ENCODE results near the gene ADAMTSL1.

The ADAMTSL1 gene

DNA sequence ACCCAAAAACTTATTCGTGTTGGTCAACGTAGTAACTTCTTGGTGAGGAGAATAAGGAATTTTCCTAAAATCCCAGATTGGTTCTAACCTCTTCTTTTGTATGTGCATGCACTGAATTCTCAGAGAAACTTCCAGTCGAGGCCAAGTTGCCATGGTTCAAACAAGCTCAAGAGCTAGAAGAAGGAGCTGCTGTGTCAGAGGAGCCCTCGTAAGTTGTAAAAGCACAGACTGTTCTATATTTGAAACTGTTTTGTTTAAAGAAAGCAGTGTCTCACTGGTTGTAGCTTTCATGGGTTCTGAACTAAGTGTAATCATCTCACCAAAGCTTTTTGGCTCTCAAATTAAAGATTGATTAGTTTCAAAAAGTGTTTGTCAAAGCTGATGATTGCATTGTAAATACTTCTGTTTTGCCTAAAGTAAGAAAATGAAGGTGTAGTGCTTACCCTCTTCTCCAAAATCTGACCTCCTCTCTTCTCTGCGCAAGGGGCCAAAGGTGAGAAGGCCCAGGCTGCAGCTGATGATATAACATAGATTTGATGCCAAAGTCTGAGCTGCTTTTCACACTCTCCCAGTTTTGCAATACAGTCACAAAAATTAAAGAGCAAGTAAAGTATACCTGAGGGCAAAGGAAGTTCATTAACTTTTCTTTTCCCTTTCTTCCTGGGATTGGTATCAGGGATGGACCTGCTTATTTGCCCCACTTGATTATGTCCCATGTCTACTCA, 210.8 kb downstream of the ADAMTSL1 start:
- DNase-seq (ENCODE audit: extremely low spot score): no peak
- TF ChIP-seq FOXM1 (IDR thresholded peaks at IDR 0.05; ENCODE audit: borderline replicate concordance) (no peak), ELF4 (IDR thresholded peaks at IDR 0.05) (no peak), SP1 (IDR thresholded peaks at IDR 0.05) (no peak), CTBP1 (IDR thresholded peaks at IDR 0.05; ENCODE audit: borderline replicate concordance) (no peak), LEF1 (IDR thresholded peaks at IDR 0.05; ENCODE audit: borderline replicate concordance) (no peak), FOXA1 (IDR thresholded peaks at IDR 0.05) (no peak), ZNF384 (IDR thresholded peaks at IDR 0.05) (no peak), FOXK2 (IDR thresholded peaks at IDR 0.05) (no peak), NFRKB (IDR thresholded peaks at IDR 0.05) (no peak), ARNT (IDR thresholded peaks at IDR 0.05) (no peak), L3MBTL2 (conservative IDR thresholded peaks at IDR 0.05) (no peak)
- TF ChIP-seq, protein P1, sequence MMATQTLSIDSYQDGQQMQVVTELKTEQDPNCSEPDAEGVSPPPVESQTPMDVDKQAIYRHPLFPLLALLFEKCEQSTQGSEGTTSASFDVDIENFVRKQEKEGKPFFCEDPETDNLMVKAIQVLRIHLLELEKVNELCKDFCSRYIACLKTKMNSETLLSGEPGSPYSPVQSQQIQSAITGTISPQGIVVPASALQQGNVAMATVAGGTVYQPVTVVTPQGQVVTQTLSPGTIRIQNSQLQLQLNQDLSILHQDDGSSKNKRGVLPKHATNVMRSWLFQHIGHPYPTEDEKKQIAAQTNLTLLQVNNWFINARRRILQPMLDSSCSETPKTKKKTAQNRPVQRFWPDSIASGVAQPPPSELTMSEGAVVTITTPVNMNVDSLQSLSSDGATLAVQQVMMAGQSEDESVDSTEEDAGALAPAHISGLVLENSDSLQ (IDR thresholded peaks at IDR 0.05): no peak
- ChIA-PET CTCF (no interaction called here), POLR2A (no interaction called here)

DNA sequence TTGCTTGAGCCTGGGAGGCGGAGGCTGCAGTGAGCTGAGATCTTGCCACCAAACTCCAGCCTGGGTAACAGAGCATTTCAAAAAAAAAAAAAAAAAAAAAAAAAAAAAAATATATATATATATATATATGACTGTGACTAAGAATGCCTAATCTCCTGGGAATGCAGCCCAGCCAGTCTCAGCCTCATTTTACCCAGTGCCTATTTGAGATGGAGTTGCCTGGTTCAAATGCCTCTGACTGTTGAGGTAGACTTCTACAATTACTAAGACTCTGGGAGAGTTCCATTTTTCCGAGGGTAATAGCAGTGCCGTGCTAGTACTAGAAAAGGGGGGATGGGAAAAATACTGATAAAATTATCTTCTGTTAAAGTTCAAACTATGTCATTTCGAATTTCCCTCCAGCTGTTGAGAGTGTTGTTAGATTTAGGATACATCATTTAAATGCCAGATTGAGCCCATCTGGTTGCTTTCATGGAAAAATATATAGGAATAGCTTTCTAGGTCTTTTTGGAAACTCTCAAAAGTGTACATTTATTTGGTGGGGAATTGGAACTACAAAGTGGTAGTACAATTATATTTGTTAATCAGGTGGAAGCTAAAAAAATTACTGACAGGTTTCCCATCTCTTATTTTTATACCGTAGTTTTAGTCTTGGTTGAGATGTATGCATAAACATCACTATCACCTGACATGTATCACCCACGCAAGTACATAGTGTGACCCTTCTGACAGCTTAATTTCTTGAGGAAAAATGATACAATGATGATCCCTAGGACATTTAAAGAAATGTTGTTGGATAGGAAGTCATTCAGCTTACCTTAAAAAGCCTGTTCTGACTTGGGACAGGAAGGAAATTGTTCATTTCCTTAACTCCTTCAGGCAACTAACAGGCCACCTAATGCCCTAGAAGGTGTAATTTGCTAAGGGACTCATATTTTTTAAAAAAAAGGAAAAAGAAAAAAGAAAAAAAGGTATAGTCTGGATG, 214.9 kb downstream of the ADAMTSL1 start:
- no peak for DNase-seq (ENCODE audit: extremely low spot score)
- no peak for TF ChIP-seq FOXK2 (IDR thresholded peaks at IDR 0.05)
- no peak for TF ChIP-seq SP1 (IDR thresholded peaks at IDR 0.05)
- TF ChIP-seq L3MBTL2 (conservative IDR thresholded peaks at IDR 0.05): no peak
- TF ChIP-seq ELF4 (IDR thresholded peaks at IDR 0.05): no peak
- no peak for TF ChIP-seq ZNF384 (IDR thresholded peaks at IDR 0.05)
- no peak for TF ChIP-seq TARDBP (IDR thresholded peaks at IDR 0.05)
- no peak for TF ChIP-seq FOXA1 (IDR thresholded peaks at IDR 0.05)
- TF ChIP-seq HDGF (IDR thresholded peaks at IDR 0.05; ENCODE audit: borderline replicate concordance): no peak
- no peak for TF ChIP-seq LEF1 (IDR thresholded peaks at IDR 0.05; ENCODE audit: borderline replicate concordance)
- no peak for TF ChIP-seq CTBP1 (IDR thresholded peaks at IDR 0.05; ENCODE audit: borderline replicate concordance)
- TF ChIP-seq ARNT (IDR thresholded peaks at IDR 0.05): no peak
- TF ChIP-seq FOXM1 (IDR thresholded peaks at IDR 0.05; ENCODE audit: borderline replicate concordance): no peak
- TF ChIP-seq, protein P1 (IDR thresholded peaks at IDR 0.05): no peak
- CTCF ChIA-PET: no interaction called here
- POLR2A ChIA-PET: no interaction called here

DNA sequence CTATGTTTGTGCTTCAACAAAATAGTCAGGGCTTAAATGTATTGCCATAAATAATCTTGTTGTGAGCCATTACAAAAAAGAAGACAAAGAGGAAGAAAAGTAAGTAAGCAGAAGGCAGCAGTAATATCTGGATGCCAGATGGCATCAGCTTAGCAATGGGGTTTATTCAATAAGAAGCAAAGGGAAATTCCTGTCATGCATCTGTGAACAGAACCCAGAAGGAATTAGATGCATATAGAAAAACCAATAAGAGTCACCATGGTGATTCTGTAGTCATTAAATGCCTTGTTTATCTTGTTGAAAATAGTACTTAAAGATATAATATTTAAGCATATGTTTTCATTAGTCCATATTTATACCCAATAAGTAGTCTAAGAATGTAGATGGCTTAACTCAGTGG, 216.0 kb downstream of the ADAMTSL1 start:
- no peak for TF ChIP-seq NFRKB (IDR thresholded peaks at IDR 0.05)
- ChIA-PET CTCF (no interaction called here), POLR2A (no interaction called here)
- DNase-seq (ENCODE audit: extremely low spot score): no peak

DNA sequence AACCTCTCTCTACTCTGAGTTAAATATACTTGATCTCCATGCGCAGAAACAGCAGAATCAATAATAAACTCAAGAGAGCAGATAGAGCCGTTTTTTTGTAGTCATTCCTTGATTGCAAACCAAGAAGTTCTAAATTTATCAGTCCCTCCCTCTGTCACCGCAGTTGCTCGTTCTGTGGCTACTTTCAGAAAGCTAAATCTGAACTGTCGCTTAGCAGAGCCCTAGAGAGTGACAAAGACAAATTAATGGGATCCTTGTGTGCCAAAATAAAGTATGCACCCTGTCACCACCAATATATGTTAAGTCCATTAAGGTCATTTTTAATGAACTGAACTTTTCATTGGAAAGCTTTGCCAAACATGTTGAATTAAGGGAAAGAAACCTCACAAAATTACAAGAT, 218.3 kb downstream of the ADAMTSL1 start:
- TF ChIP-seq BHLHE40 (IDR thresholded peaks at IDR 0.05; ENCODE audit: borderline replicate concordance) (no peak), HDGF (IDR thresholded peaks at IDR 0.05; ENCODE audit: borderline replicate concordance) (no peak), SUZ12 (IDR thresholded peaks at IDR 0.05) (no peak)
- TF ChIP-seq, protein P1 (IDR thresholded peaks at IDR 0.05): no peak
- ChIA-PET CTCF (no interaction called here), POLR2A (no interaction called here)
- DNase-seq (ENCODE audit: extremely low spot score): no peak

DNA sequence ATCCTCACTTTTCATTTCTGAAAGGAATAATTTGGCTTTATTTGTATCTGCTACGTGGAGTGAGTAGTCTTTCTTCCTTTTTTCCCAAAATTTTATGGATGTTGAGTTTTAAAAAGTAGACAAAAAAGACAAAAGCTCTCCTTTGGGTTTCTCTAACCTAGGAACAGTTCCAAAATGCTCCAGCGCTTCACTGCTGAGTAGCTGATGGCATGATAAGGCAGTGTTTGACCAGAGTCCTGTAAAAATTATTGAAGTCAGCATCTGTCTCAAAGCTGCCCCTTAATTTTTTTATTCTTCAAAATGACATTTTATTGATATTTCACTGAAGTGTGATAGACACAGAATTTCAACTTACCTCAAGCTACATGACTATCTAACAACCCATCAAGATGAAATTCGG, 219.0 kb downstream of the ADAMTSL1 start:
- ChIA-PET POLR2A (no interaction called here), CTCF (no interaction called here)
- DNase-seq (ENCODE audit: extremely low spot score): no peak
- TF ChIP-seq FOXK2 (IDR thresholded peaks at IDR 0.05) (no peak), SP1 (IDR thresholded peaks at IDR 0.05) (no peak)

DNA sequence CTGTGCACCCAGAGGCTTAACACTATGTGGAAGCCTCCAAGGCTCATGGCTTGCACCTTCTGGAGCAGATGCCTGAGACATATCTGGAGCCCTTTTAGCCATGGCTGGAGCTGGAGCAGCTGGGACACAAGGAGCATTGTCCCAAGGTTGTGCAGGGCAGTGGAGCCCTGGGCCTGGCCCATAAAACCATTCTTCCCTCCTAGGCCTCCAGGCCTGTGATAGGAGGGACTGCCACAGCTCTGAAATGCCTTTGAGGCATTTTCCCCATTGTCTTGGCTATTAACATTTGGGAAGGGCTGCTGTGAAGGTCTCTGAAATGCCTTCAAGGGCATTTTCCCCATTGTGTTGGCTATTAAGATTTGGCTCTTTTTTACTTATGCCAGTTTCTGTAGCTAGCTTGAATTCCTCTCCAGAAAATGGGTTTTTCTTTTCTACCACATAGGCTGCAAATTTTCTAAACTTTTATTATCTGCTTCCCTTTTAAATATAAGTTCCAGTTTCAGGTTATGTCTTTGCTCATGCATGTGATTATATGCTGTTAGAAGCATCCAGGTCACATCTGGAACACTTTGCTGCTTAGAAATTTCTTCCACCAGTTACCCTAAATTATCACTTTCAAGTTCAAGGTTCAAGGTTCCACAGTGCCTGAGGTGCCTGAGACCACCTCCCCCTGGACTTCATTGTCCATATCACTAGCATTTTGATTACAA, 221.2 kb downstream of the ADAMTSL1 start:
- no peak for DNase-seq (ENCODE audit: extremely low spot score)
- CTCF ChIA-PET: no interaction called here
- TF ChIP-seq ZNF384 (IDR thresholded peaks at IDR 0.05) (no peak), FOXM1 (IDR thresholded peaks at IDR 0.05; ENCODE audit: borderline replicate concordance) (no peak), BHLHE40 (IDR thresholded peaks at IDR 0.05; ENCODE audit: borderline replicate concordance) (no peak), SP1 (IDR thresholded peaks at IDR 0.05) (no peak), LEF1 (IDR thresholded peaks at IDR 0.05; ENCODE audit: borderline replicate concordance) (no peak), ELF4 (IDR thresholded peaks at IDR 0.05) (no peak), ARNT (IDR thresholded peaks at IDR 0.05) (no peak), NFRKB (IDR thresholded peaks at IDR 0.05) (no peak), SUZ12 (IDR thresholded peaks at IDR 0.05) (no peak), FOXA1 (IDR thresholded peaks at IDR 0.05) (no peak), TARDBP (IDR thresholded peaks at IDR 0.05) (no peak), CTBP1 (IDR thresholded peaks at IDR 0.05; ENCODE audit: borderline replicate concordance) (no peak), HDGF (IDR thresholded peaks at IDR 0.05; ENCODE audit: borderline replicate concordance) (no peak), L3MBTL2 (conservative IDR thresholded peaks at IDR 0.05) (no peak), FOXK2 (IDR thresholded peaks at IDR 0.05) (no peak)
- TF ChIP-seq, protein P1 (IDR thresholded peaks at IDR 0.05): no peak
- POLR2A ChIA-PET: no interaction called here

Measured in HEK293T (cell line).